ENCODE data around the gene TCEA2.
"Not testable (repeated sequence)": the region's sequence is repeated elsewhere in the genome, so short reads cannot be mapped to it uniquely, and the experiment has no call there.

Gene TCEA2

DNA sequence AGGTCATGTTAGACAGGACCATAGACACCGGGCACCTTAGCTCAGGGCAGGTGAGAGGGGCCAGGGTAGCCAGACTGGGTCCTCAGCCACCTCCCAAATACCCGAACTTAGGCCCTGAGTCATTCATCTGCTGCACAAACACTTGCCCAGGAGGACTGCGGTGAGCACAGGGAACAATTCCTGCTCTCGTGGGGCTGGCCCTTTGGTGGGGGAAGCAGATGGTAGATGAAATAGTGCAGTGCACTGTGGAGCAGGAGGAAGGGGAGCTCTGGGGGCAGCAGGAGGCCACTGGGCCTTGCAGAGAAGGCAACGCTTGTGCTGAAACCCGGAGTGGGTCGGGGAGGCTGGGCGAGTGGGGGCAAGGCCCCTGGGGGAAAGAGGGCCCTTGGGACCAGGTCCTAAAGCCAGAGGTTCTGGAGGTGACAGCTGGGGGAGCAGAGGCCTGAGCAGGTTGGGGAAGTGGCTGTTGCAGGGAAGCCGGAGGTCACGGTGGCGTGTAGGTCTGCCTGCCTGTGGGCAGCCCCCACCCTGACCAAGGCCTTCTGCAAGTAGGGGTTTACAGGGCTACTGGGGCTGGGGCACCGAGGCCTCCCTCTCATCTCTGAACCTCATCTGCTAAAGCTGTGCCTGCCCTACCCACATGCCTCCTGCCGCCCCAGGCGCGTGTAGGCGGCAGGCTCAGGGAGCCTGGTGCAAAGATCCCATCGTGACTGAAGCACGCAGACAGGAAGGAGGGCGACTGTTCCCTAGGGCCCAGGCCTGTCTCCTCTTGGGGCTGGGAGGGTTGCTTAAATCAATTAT is 49.0 kb downstream of the TCEA2 start:
- DNase-seq, result no peak

- no peak for DNase-seq
Measured at GRCh38 chr20:64112691-64113443, 49.9 kb downstream of the TCEA2 start.

GRCh38 chr20:64113444-64113775 is 50.4 kb downstream of the TCEA2 start:
- DNase-seq, result no peak

DNA sequence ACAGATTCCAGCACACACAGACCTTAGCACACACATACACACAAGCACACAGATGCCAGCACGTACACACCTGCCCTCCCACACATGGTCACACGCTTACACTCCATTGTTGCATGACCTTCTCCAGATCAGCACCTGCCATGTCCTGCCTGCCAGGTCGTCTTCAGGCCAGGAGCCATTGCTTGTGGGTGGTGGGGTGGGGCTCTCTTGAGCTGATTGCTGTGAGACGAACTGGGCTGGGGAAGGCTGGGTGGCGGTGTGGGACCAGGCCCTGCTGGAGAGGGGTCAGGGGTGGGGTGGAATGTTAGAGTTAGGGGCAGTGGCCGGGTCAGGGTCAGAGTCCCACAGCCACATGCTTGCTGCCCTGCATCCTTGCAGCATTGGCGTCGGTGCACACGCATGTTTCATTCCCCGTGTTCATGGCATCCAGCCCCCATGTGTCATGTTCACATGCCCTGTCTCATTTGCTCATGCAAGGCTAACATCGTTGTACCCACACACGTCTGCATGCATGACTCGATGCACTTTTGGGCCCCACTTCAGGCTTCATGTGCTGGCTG is 50.9 kb downstream of the TCEA2 start:
- DNase-seq, result no peak

DNA sequence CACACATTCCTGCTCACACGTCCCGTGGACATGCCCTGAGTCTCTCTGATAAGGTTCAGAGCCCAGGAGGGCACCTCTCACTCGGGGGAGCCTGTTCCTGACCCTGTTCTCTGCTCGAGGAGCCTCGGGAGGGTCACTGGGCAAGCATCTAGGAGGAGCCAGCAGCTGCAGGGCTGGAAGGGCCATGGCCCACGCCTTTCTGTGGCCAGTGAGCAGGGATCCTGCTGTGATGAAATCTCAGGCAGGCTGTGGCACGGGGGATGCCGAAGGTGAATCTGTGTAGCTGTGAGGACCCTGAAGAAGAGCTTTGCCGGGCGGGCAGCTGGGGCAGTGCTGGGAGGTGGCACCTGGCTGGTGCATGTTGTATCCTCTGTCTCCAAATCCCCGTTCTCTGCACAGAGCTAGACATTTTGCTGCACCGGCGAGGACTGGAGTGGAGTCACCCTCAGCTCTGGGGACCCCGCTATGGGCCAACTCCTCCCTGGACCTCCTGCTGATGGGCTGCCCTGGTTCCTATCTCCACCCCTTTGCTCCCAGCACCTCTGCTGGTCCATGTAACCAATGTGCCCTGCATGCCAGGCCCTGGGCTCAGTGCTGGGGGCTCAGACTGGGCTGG is 51.5 kb downstream of the TCEA2 start:
- DNase-seq, result no peak

DNA sequence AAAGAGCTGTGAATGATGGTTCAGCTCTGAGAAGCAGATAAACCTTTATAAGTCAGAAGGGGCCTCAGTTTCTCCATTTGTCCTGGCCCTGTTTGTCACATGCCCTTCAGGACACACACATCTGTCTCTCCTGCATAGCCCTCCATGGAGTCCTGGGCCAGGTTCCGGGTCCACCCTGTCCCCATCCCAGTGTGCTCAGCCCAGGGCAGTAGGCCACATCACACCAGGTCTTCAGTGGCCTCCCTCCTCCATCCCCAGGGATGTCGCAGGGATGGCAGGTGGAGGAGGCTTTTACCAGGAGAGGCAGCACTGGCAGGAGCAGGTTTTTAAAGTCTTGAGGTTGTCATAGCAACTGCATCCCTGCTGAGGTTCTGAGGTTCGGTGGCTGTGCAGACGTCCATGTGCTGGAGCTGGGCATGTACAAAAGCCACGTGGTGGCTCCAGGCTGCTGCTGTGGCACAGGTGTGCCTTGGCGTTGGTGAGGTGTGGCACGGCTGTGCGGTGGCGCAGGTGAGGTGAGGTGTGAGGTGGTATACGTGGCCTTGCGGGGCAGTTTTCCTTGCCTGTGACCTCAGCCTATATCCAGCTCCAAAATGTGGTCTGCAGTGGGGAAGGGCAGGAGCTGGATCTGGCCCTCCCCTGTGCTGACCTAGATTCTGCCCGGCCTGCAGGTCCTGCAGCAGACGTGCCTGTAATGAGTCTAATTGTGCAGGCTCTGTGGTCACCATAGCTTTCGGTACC is 52.3 kb downstream of the TCEA2 start:
- peak; percentile 35 for DNase-seq

- no peak for DNase-seq
Measured at GRCh38 chr20:64116016-64116415, 53.0 kb downstream of the TCEA2 start.

DNA sequence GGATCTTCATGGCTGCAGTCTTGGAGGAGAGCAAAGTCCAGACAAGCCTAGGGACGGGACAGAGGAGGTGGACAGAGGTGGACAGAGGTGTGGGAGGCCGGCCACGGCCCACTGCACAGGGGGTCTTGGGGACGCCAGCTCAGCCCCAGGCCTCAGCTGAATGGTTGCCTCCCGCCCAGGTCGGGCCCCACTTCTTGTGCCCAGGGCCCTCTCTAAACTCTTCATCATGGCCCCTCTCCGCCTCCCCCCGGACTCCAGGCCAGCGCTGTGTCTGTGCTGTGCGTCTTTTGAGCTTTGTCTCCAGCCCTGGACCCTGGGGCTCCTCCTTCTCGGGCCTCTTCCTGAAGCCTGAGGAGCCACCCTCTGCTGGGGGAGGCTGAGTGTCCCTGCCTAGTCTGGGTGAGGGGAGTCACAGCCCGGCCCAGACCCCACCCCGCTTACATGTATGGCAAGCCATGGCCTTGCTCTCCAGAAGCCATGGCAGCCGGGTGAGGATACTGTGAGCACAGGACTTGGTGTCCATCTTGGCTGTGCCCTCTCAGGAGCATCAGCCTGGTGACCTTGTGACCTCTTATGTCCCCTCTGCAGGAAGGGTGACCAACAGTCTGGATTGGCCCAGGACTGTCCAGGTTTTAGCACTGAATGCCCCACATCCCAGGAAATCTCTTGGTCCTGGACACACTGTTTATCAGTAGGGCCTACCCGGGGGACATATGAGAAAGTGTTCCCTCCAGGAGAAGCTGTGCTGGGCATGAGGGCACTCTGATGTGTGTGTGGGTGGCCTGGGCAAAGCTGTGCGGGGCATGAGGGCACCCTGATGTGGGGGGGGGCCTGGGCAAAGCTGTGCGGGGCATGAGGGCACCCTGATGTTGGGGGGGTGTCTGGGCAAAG is 53.8 kb downstream of the TCEA2 start:
- no peak for DNase-seq

DNA sequence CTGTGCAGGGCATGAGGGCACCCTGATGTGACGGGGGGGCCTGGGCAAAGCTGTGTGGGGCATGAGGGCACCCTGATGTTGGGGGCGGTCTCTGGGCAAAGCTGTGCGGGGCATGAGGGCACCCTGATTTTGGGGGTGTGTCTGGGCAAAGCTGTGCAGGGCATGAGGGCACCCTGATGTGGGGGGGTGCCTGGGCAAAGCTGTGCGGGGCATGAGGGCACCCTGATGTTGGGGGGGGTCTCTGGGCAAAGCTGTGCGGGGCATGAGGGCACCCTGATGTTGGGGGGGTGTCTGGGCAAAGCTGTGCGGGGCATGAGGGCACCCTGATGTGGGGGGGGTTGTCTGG is 54.4 kb downstream of the TCEA2 start:
- DNase-seq, result not testable (repeated sequence)

DNA sequence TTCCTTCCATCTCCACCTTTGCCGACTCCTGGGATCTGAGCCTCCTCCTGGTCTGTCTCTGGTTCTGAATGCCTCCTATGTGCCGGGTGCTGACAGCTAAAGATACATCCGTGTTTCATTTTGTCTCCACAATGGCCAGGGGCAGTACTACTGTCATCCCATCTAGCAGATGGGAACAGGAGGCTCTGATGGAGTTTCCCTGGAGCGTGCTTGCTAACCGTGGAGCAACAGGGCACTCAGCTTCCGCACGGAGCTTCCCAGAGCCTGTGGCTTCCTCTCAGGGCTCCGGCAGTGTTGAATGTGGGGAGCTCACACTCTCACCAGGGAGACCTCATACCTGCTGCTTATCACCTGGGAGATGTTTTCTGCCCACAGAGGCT is 56.3 kb downstream of the TCEA2 start:
- no peak for DNase-seq

- no peak for DNase-seq
Measured at GRCh38 chr20:64119681-64120341, 56.8 kb downstream of the TCEA2 start.

- DNase-seq, result no peak
Measured at GRCh38 chr20:64121586-64121985, 58.6 kb downstream of the TCEA2 start.

Measured in NCI-H345 (cell line).